Cardiac muscle cell (in vitro differentiated cells and primary cell): ENCODE results near the gene USO1. TPM values are rescaled to one million over a fixed set of nuclear protein-coding genes. Genes with fewer than 3 reads are reported as not detected.

Experiments
- DNase-seq, 2 donors: peaks; one replicate each; pipeline versions ENCODE4 v3.0.0 to v3.0.0-alpha.2; 2010 to 2017; ENCODE audit warnings: low read depth in 1 of 2, low spot score in 1 of 2
- H3K27ac ChIP-seq: fragments of 200-600 bp; sonication (generic); 2 replicates; pipeline ENCODE4 v1.5.1; 2016
- H3K27me3 ChIP-seq: fragments of 200-600 bp; sonication (generic); 2 replicates; pipeline ENCODE4 v1.6.0; 2016; ENCODE audit warnings: control low read depth
- H3K36me3 ChIP-seq: fragments of 200-600 bp; sonication (generic); 2 replicates; pipeline ENCODE4 v1.5.1; 2016; ENCODE audit warnings: control low read depth
- H3K4me1 ChIP-seq: fragments of 200-600 bp; sonication (generic); 2 replicates; pipeline ENCODE4 v1.8.1; 2017; ENCODE audit warnings: low read depth, mild to moderate bottlenecking, mixed run types
- H3K4me3 ChIP-seq: fragments of 200-600 bp; sonication (generic); 2 replicates; pipeline ENCODE4 v1.5.1; 2016; ENCODE audit warnings: mild to moderate bottlenecking
- H3K9me3 ChIP-seq: fragments of 200-600 bp; sonication (generic); 2 replicates; pipeline ENCODE4 v1.5.1; 2017; ENCODE audit warnings: low read depth, mild to moderate bottlenecking, control low read depth
- polyA plus RNA-seq: library from polyadenylated mRNA; unstranded; fragments of >200 nt; fragmentation: Nextera tagmentation; extraction: Ambion mirVana; gene quantifications from 2 replicates; pipeline ENCODE4 v1.2.1, GENCODE V29; 2016
- total RNA-seq: library from RNA; depleted of rRNA; stranded (reverse); fragments of >200 nt; gene quantifications from 2 replicates; pipeline ENCODE4 v1.2.3, GENCODE V29; 2016
- TF ChIP-seq, protein P1 (sequence below): IDR thresholded peaks from 2 replicates; pipeline ENCODE4 v1.5.1; 2012; ENCODE audit warnings: low read depth, mild to moderate bottlenecking, low read length

USO1 gene
- total and polyA plus RNA-seq, 2 experiments from 2014 or later = 45.1 to 50.5 TPM

DNA sequence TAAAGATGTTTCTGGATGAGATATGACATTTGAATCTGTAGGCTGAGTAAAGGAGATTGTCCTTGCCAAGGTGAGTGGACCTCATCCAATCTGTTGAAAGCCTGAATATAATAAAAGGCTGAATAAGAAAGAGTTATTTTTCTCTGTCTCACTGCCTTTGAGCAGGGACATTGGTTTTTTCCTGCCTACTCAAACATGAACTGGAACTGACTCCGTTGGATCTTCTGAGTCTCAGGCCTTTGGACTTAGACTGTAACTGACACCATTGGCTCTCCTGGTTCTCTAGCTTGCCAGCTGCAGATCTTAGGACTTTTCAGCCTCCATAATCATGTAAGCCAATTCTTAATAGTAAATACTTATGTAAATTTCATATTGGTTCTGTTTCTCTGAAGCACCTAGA is 134.3 kb downstream of the USO1 start:
- Histone ChIP-seq H3K4me1 (no peaks in the 10 kb centered on the region), H3K9me3 (no peaks in the 10 kb centered on the region), H3K36me3 (no peaks in the 10 kb centered on the region), H3K27me3 (peaks cover 59% of the 10 kb centered on the region), H3K4me3 (no peak overlapping the region), H3K27ac (no peak overlapping the region)
- DNase-seq = no peak
- TF ChIP-seq, protein P1, sequence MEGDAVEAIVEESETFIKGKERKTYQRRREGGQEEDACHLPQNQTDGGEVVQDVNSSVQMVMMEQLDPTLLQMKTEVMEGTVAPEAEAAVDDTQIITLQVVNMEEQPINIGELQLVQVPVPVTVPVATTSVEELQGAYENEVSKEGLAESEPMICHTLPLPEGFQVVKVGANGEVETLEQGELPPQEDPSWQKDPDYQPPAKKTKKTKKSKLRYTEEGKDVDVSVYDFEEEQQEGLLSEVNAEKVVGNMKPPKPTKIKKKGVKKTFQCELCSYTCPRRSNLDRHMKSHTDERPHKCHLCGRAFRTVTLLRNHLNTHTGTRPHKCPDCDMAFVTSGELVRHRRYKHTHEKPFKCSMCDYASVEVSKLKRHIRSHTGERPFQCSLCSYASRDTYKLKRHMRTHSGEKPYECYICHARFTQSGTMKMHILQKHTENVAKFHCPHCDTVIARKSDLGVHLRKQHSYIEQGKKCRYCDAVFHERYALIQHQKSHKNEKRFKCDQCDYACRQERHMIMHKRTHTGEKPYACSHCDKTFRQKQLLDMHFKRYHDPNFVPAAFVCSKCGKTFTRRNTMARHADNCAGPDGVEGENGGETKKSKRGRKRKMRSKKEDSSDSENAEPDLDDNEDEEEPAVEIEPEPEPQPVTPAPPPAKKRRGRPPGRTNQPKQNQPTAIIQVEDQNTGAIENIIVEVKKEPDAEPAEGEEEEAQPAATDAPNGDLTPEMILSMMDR = no peak

DNA sequence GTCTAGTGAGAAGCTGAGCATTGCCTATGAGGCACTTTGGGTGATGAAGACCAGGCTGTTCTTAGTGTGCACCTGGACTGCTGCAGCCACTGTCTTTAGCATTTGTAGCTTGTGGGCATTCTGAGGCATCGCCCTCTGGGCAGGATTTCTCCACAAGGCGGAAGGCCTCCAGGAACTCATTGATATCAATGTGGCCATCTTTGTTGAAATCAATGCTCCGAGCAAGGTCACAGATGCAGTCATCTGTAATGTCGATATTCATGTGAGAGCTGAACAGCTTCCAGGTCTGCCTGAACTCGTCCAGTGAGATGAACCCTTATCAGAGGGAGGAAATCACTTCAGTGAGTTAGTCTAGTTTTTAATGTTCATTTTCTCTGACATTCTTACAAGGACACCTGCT is 136.2 kb downstream of the USO1 start:
- TF ChIP-seq, protein P1 = no peak
- Histone ChIP-seq H3K27ac (no peak overlapping the region), H3K4me1 (no peaks in the 10 kb centered on the region), H3K4me3 (no peak overlapping the region), H3K36me3 (no peaks in the 10 kb centered on the region), H3K27me3 (peaks cover 62% of the 10 kb centered on the region), H3K9me3 (no peaks in the 10 kb centered on the region)
- no peak for DNase-seq

Other genes with a start within 250 kb of the USO1 start
- 16.5 and 22.3 TPM in 2 replicates for gene RCHY1, start 210.2 kb upstream of the USO1 start, total RNA-seq
- 29.6 and 52.5 TPM in 2 replicates for gene RCHY1, start 210.2 kb upstream of the USO1 start, polyA plus RNA-seq
- 14.0 and 16.8 TPM in 2 replicates for gene THAP6, start 210.1 kb upstream of the USO1 start, total RNA-seq
- 22.2 and 35.6 TPM in 2 replicates for gene THAP6, start 210.1 kb upstream of the USO1 start, polyA plus RNA-seq
- gene ODAPH, start 168.5 kb upstream of the USO1 start, total RNA-seq = 0.24 TPM in 1 of 2 replicates, not detected in the other
- 0.16 TPM in 1 of 2 replicates, not detected in the other for gene ODAPH, start 168.5 kb upstream of the USO1 start, polyA plus RNA-seq
- gene CDKL2, start 94.0 kb upstream of the USO1 start, total RNA-seq = 2.4 and 2.5 TPM in 2 replicates
- 2.0 and 4.4 TPM in 2 replicates for gene CDKL2, start 94.0 kb upstream of the USO1 start, polyA plus RNA-seq
- 203 and 210 TPM in 2 replicates for gene G3BP2, start 51.2 kb upstream of the USO1 start, total RNA-seq
- gene G3BP2, start 51.2 kb upstream of the USO1 start, polyA plus RNA-seq = 181 and 194 TPM in 2 replicates
- gene PPEF2, start 177.9 kb downstream of the USO1 start, total RNA-seq = not detected in 2 replicates
- not detected in 2 replicates for gene PPEF2, start 177.9 kb downstream of the USO1 start, polyA plus RNA-seq
- gene NAAA, start 216.4 kb downstream of the USO1 start, total RNA-seq = 18.7 and 24.8 TPM in 2 replicates
- gene NAAA, start 216.4 kb downstream of the USO1 start, polyA plus RNA-seq = 5.0 and 7.5 TPM in 2 replicates